ENCODE measurements around the gene NINL.

NINL gene

DNA sequence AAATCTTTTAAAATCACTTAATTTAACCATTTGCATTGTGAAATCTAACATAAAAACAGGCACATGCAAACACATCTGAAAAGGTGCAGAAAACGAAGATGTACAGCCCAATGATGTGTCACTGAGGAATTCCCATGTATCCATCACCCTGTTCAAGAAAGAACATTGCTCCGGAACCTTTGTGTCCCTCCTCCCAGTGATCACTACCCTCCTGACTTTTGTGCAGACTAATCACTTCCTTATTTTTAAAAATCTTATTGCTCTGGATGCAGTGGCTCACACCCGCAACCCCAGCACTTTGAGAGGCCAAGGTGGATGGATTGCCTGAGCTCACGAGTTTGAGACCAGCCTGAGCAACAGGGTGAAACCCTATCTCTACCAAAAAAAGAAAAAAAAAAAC, 163.3 kb downstream of the NINL start:
- no peak overlapping the region for H3K9ac ChIP-seq
- no peaks in the 10 kb centered on the region for H3K4me1 ChIP-seq
- H3K79me2 ChIP-seq: no peaks in the 10 kb centered on the region
- H3K4me3 ChIP-seq (ENCODE audit: low read depth, low read length): no peak overlapping the region
- H3K4me2 ChIP-seq (ENCODE audit: low read length): no peak overlapping the region
- no peaks in the 10 kb centered on the region for H3K9me3 ChIP-seq (ENCODE audit: control insufficient read depth, low read length)
- no peaks in the 10 kb centered on the region for H3K36me3 ChIP-seq (ENCODE audit: control insufficient read depth, insufficient read depth, low read length)
- no peak overlapping the region for H3K27ac ChIP-seq
- TF ChIP-seq, protein P1, sequence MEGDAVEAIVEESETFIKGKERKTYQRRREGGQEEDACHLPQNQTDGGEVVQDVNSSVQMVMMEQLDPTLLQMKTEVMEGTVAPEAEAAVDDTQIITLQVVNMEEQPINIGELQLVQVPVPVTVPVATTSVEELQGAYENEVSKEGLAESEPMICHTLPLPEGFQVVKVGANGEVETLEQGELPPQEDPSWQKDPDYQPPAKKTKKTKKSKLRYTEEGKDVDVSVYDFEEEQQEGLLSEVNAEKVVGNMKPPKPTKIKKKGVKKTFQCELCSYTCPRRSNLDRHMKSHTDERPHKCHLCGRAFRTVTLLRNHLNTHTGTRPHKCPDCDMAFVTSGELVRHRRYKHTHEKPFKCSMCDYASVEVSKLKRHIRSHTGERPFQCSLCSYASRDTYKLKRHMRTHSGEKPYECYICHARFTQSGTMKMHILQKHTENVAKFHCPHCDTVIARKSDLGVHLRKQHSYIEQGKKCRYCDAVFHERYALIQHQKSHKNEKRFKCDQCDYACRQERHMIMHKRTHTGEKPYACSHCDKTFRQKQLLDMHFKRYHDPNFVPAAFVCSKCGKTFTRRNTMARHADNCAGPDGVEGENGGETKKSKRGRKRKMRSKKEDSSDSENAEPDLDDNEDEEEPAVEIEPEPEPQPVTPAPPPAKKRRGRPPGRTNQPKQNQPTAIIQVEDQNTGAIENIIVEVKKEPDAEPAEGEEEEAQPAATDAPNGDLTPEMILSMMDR (IDR thresholded peaks at IDR 0.05): no peak
- no peak overlapping the region for H2AFZ ChIP-seq
- H3K27me3 ChIP-seq (ENCODE audit: control insufficient read depth, insufficient read depth, low read length): no peaks in the 10 kb centered on the region

DNA sequence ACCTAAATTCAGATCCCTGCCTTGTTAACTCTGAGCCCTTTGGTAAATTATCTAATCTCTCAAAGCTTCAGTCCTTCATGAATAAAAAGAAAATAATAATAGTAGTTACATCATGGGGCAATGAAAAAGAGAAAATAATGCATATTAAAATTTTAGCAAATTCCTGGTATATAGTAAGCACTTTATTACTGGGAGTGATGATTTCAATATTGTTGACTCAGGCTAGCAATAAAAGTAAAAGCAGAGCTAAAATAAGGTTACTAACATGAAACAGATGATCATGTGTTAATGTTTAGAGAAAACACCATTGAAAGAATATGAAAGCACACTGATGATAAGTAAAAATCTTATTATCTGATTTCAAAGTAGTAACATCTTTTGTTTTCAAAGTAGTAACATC, 164.2 kb downstream of the NINL start:
- Histone ChIP-seq H3K36me3 (ENCODE audit: control insufficient read depth, insufficient read depth, low read length) (no peaks in the 10 kb centered on the region), H3K27me3 (ENCODE audit: control insufficient read depth, insufficient read depth, low read length) (no peaks in the 10 kb centered on the region), H3K4me3 (ENCODE audit: low read depth, low read length) (no peak overlapping the region), H2AFZ (no peak overlapping the region), H3K9ac (no peak overlapping the region), H3K9me3 (ENCODE audit: control insufficient read depth, low read length) (no peaks in the 10 kb centered on the region), H3K4me2 (ENCODE audit: low read length) (no peak overlapping the region), H3K27ac (no peak overlapping the region), H3K79me2 (no peaks in the 10 kb centered on the region), H3K4me1 (no peaks in the 10 kb centered on the region)
- TF ChIP-seq, protein P1 (IDR thresholded peaks at IDR 0.05): no peak

DNA sequence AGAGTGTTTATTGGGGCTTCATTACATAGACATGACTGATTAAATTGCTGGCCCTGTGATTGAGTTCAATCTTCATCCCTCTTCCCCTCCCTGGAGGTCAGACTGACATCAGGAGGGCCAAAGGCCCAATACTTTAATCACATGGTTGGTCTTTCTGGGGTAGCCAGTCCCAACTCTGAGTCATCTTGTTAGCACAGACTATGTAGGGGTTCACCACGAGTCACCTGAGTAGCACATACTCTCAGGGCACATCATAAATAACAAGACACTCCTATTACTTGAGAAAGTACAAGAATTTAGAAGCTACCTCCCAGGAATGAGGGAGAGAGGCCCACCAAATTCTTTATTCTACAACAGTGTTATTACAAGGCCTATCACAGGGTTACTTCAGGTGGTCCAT, 166.6 kb downstream of the NINL start:
- no peaks in the 10 kb centered on the region for H3K27me3 ChIP-seq (ENCODE audit: control insufficient read depth, insufficient read depth, low read length)

DNA sequence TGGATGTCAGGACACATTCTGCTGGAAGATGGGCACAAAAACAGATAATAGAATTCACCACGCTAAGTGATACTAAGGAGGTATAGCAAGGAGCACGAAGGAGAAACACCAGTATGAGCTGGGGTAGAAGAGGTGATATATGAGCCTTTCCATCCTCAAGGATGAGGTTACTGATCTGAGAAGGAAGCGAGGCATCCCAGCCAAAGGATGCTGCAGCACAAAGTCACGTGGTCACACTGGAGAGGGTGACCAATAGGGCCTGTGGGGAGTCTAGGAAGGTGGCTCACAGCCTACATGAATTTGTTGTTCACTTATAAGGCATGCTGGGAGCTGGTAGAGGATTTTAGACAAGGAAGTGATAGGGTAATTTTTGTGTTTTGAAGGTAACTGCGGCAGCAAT, 176.4 kb downstream of the NINL start:
- H3K79me2 ChIP-seq: no peaks in the 10 kb centered on the region
- peaks cover 7% of the 10 kb centered on the region for H3K4me1 ChIP-seq
- H3K9me3 ChIP-seq (ENCODE audit: control insufficient read depth, low read length): no peaks in the 10 kb centered on the region
- no peaks in the 10 kb centered on the region for H3K36me3 ChIP-seq (ENCODE audit: control insufficient read depth, insufficient read depth, low read length)
- H3K4me3 ChIP-seq (ENCODE audit: low read depth, low read length): no peak overlapping the region
- TF ChIP-seq, protein P1 (IDR thresholded peaks at IDR 0.05): no peak
- H2AFZ ChIP-seq: no peak overlapping the region
- no peaks in the 10 kb centered on the region for H3K27me3 ChIP-seq (ENCODE audit: control insufficient read depth, insufficient read depth, low read length)
- no peak overlapping the region for H3K9ac ChIP-seq
- no peak overlapping the region for H3K27ac ChIP-seq
- no peak overlapping the region for H3K4me2 ChIP-seq (ENCODE audit: low read length)

More for the DNA sequence above, 166.6 kb downstream of the NINL start:
- H3K4me1 ChIP-seq: no peaks in the 10 kb centered on the region
- H2AFZ ChIP-seq: no peak overlapping the region
- H3K79me2 ChIP-seq: no peaks in the 10 kb centered on the region
- H3K4me2 ChIP-seq (ENCODE audit: low read length): no peak overlapping the region
- no peak overlapping the region for H3K27ac ChIP-seq
- TF ChIP-seq, protein P1 (IDR thresholded peaks at IDR 0.05): no peak
- no peaks in the 10 kb centered on the region for H3K9me3 ChIP-seq (ENCODE audit: control insufficient read depth, low read length)
- no peak overlapping the region for H3K9ac ChIP-seq
- H3K4me3 ChIP-seq (ENCODE audit: low read depth, low read length): no peak overlapping the region
- H3K36me3 ChIP-seq (ENCODE audit: control insufficient read depth, insufficient read depth, low read length): no peaks in the 10 kb centered on the region

DNA sequence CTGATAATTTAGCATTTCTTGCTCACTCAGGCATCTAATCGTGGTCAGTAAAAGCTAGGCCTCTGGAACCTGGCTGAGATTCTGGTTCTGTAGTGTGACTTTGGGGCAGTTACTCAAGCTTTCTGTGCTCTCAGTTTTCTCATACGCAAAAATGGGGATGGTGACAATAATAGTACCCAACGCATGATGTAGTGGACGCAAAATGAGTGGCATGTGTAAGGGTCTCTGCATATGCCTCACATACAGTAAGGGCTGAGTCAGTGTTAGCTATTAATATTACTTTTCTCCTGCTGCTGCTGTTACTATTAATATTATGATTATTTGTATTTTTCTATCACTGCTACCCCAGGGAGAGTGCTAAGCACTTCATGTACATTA, 177.2 kb downstream of the NINL start:
- Histone ChIP-seq H2AFZ (peak overlapping the region; percentile 80), H3K36me3 (ENCODE audit: control insufficient read depth, insufficient read depth, low read length) (no peaks in the 10 kb centered on the region), H3K9me3 (ENCODE audit: control insufficient read depth, low read length) (no peaks in the 10 kb centered on the region), H3K27ac (no peak overlapping the region), H3K79me2 (no peaks in the 10 kb centered on the region), H3K4me3 (ENCODE audit: low read depth, low read length) (peak overlapping the region; percentile 73), H3K27me3 (ENCODE audit: control insufficient read depth, insufficient read depth, low read length) (no peaks in the 10 kb centered on the region), H3K4me2 (ENCODE audit: low read length) (peak overlapping the region; percentile 95), H3K9ac (no peak overlapping the region), H3K4me1 (peaks cover 7% of the 10 kb centered on the region)
- TF ChIP-seq, protein P1 (IDR thresholded peaks at IDR 0.05): no peak

Data from parathyroid adenoma (tissue), 2 donors.